HEK293 (cell line): ENCODE results near the gene UGT1A9.

Source experiments
- PBX3 ChIP-seq: sonication (generic); formaldehyde crosslinking; IDR thresholded peaks from 2 replicates; pipeline ENCODE4 v1.8.1; 2022; ENCODE audit warnings: mild to moderate bottlenecking, moderate library complexity, missing genetic modification reagents
- REPIN1 ChIP-seq: fragments of 450-650 bp; formaldehyde crosslinking; IDR thresholded peaks from 2 replicates; pipeline ENCODE4 v1.5.1; 2017; ENCODE audit warnings: missing biosample characterization, missing genetic modification characterization, low read depth
- ZNF132 ChIP-seq: fragments of 450-650 bp; formaldehyde crosslinking; IDR thresholded peaks from 2 replicates; pipeline ENCODE4 v1.5.1; 2017; ENCODE audit warnings: missing biosample characterization, missing genetic modification characterization, borderline replicate concordance
- ZNF223 ChIP-seq: fragments of 450-650 bp; formaldehyde crosslinking; IDR thresholded peaks from 2 replicates; pipeline ENCODE4 v1.5.1; 2016; ENCODE audit warnings: missing biosample characterization, missing genetic modification characterization
- ZSCAN23 ChIP-seq: fragments of 450-650 bp; formaldehyde crosslinking; IDR thresholded peaks from 2 replicates; pipeline ENCODE4 v1.5.1; 2016; ENCODE audit warnings: missing biosample characterization, missing genetic modification characterization
- TF ChIP-seq, protein P1 (sequence below): fragments of 450-650 bp; formaldehyde crosslinking; IDR thresholded peaks from 2 replicates; pipeline ENCODE4 v1.5.1; 2016; ENCODE audit warnings: missing biosample characterization, missing genetic modification characterization
- TF ChIP-seq, protein P2 (sequence below): fragments of 450-650 bp; formaldehyde crosslinking; IDR thresholded peaks from 2 replicates; pipeline ENCODE4 v1.5.1; 2016; ENCODE audit warnings: missing biosample characterization, missing genetic modification characterization

- TF ChIP-seq, protein P1, sequence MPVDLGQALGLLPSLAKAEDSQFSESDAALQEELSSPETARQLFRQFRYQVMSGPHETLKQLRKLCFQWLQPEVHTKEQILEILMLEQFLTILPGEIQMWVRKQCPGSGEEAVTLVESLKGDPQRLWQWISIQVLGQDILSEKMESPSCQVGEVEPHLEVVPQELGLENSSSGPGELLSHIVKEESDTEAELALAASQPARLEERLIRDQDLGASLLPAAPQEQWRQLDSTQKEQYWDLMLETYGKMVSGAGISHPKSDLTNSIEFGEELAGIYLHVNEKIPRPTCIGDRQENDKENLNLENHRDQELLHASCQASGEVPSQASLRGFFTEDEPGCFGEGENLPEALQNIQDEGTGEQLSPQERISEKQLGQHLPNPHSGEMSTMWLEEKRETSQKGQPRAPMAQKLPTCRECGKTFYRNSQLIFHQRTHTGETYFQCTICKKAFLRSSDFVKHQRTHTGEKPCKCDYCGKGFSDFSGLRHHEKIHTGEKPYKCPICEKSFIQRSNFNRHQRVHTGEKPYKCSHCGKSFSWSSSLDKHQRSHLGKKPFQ (tag by site-specific recombination), result no peak
- TF ChIP-seq ZNF223 (no peak), REPIN1 (tag by site-specific recombination) (no peak), PBX3 (CRISPR knock-in tag) (no peak), ZNF132 (tag by site-specific recombination) (no peak), ZSCAN23 (no peak)
- TF ChIP-seq, protein P2, sequence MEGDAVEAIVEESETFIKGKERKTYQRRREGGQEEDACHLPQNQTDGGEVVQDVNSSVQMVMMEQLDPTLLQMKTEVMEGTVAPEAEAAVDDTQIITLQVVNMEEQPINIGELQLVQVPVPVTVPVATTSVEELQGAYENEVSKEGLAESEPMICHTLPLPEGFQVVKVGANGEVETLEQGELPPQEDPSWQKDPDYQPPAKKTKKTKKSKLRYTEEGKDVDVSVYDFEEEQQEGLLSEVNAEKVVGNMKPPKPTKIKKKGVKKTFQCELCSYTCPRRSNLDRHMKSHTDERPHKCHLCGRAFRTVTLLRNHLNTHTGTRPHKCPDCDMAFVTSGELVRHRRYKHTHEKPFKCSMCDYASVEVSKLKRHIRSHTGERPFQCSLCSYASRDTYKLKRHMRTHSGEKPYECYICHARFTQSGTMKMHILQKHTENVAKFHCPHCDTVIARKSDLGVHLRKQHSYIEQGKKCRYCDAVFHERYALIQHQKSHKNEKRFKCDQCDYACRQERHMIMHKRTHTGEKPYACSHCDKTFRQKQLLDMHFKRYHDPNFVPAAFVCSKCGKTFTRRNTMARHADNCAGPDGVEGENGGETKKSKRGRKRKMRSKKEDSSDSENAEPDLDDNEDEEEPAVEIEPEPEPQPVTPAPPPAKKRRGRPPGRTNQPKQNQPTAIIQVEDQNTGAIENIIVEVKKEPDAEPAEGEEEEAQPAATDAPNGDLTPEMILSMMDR (tag by site-specific recombination), result no peak
These were observed 28.4 kb downstream of the UGT1A9 start for GRCh38 chr2:233700028-233700635.
